IPS DF 6.9 (cell line): ENCODE results near the gene FRMPD4.

Source experiments
- DNase-seq: peaks from one replicate; pipeline ENCODE4 v3.0.0-alpha.2; 2013; ENCODE audit warnings: low read depth, low spot score
- H3K27ac ChIP-seq: one replicate; pipeline ENCODE4 v1.5.1; 2013; ENCODE audit warnings: low read length, control low read depth
- H3K27me3 ChIP-seq: 2 replicates; pipeline ENCODE4 v1.6.1; 2013; ENCODE audit warnings: mild to moderate bottlenecking, low read length; ENCODE audit not compliant: control insufficient read depth, insufficient read depth
- H3K36me3 ChIP-seq: 2 replicates; pipeline ENCODE4 v1.6.1; 2013; ENCODE audit warnings: low read length; ENCODE audit not compliant: control insufficient read depth, insufficient read depth
- H3K4me1 ChIP-seq: 2 replicates; pipeline ENCODE4 v1.6.1; 2013; ENCODE audit warnings: low read length; ENCODE audit not compliant: control insufficient read depth, insufficient read depth
- H3K4me3 ChIP-seq: 2 replicates; pipeline ENCODE4 v1.5.1; 2013; ENCODE audit warnings: mild to moderate bottlenecking, low read length
- H3K9me3 ChIP-seq: 2 replicates; pipeline ENCODE4 v1.6.1; 2013; ENCODE audit warnings: low read length, inconsistent platforms; ENCODE audit not compliant: control insufficient read depth, insufficient read depth
- WGBS: extraction: QIAGEN DNeasy Blood & Tissue Kit; methylation state at CpG from one replicate; pipeline ENCODE4 v1.1.7; 2013; ENCODE audit warnings: mixed read lengths, missing lambda C conversion rate; ENCODE audit not compliant: insufficient read length, insufficient coverage; 5-methylcytosine and 5-hydroxymethylcytosine counted together

FRMPD4 gene

GRCh38 chrX:12292996-12293765, 154.9 kb downstream of the FRMPD4 start:
- no peaks in the 10 kb centered on the region for H3K4me1 ChIP-seq
- no peaks in the 10 kb centered on the region for H3K27me3 ChIP-seq
- DNase-seq: no peak
- no peak overlapping the region for H3K4me3 ChIP-seq
- no peaks in the 10 kb centered on the region for H3K36me3 ChIP-seq
- no peaks in the 10 kb centered on the region for H3K9me3 ChIP-seq
- no CpG with 5 or more reads among the region's 7 CpGs for WGBS
- no peak overlapping the region for H3K27ac ChIP-seq

- Histone ChIP-seq H3K36me3 (no peaks in the 10 kb centered on the region), H3K4me3 (no peak overlapping the region), H3K27me3 (no peaks in the 10 kb centered on the region), H3K4me1 (no peaks in the 10 kb centered on the region), H3K9me3 (no peaks in the 10 kb centered on the region), H3K27ac (no peak overlapping the region)
- no peak for DNase-seq
- whole genome bisulfite sequencing: 100% methylated on average over 3 of the region's 4 CpGs
These were observed 159.1 kb downstream of the FRMPD4 start for GRCh38 chrX:12297353-12297752.

GRCh38 chrX:12301288-12301687, 163.0 kb downstream of the FRMPD4 start:
- no peak for DNase-seq
- Histone ChIP-seq H3K4me1 (no peaks in the 10 kb centered on the region), H3K36me3 (no peaks in the 10 kb centered on the region), H3K27me3 (no peaks in the 10 kb centered on the region), H3K9me3 (no peaks in the 10 kb centered on the region), H3K4me3 (no peak overlapping the region), H3K27ac (no peak overlapping the region)
- WGBS: no CpG with 5 or more reads among the region's 3 CpGs

- no peak for DNase-seq
- no peak overlapping the region for H3K4me3 ChIP-seq
- H3K27ac ChIP-seq: no peak overlapping the region
- H3K27me3 ChIP-seq: no peaks in the 10 kb centered on the region
- no peaks in the 10 kb centered on the region for H3K4me1 ChIP-seq
- no CpG with 5 or more reads among the region's 2 CpGs for WGBS
- H3K36me3 ChIP-seq: no peaks in the 10 kb centered on the region
- no peaks in the 10 kb centered on the region for H3K9me3 ChIP-seq
These were observed 166.0 kb downstream of the FRMPD4 start for GRCh38 chrX:12304261-12304660.

GRCh38 chrX:12307961-12308360, 169.7 kb downstream of the FRMPD4 start:
- Histone ChIP-seq H3K27me3 (no peaks in the 10 kb centered on the region), H3K9me3 (no peaks in the 10 kb centered on the region), H3K36me3 (no peaks in the 10 kb centered on the region), H3K4me3 (no peak overlapping the region), H3K27ac (no peak overlapping the region), H3K4me1 (no peaks in the 10 kb centered on the region)
- DNase-seq: no peak
- no CpG with 5 or more reads among the region's 2 CpGs for WGBS

- H3K4me1 ChIP-seq: no peaks in the 10 kb centered on the region
- no peak overlapping the region for H3K4me3 ChIP-seq
- no peak for DNase-seq
- no peak overlapping the region for H3K27ac ChIP-seq
- H3K27me3 ChIP-seq: no peaks in the 10 kb centered on the region
- WGBS: no CpG with 5 or more reads among the region's 4 CpGs
- H3K36me3 ChIP-seq: no peaks in the 10 kb centered on the region
- no peaks in the 10 kb centered on the region for H3K9me3 ChIP-seq
These were observed 170.1 kb downstream of the FRMPD4 start for GRCh38 chrX:12308420-12308819.

- H3K36me3 ChIP-seq: no peaks in the 10 kb centered on the region
- H3K27me3 ChIP-seq: no peaks in the 10 kb centered on the region
- no peaks in the 10 kb centered on the region for H3K4me1 ChIP-seq
- no peak overlapping the region for H3K4me3 ChIP-seq
- WGBS: no CpG with 5 or more reads among the region's 5 CpGs
- DNase-seq: no peak
- H3K9me3 ChIP-seq: no peaks in the 10 kb centered on the region
- H3K27ac ChIP-seq: no peak overlapping the region
These were observed 170.9 kb downstream of the FRMPD4 start for GRCh38 chrX:12309040-12309743.

- H3K4me1 ChIP-seq: no peaks in the 10 kb centered on the region
- H3K9me3 ChIP-seq: no peaks in the 10 kb centered on the region
- no peak for DNase-seq
- no CpG with 5 or more reads among the region's 6 CpGs for WGBS
- no peak overlapping the region for H3K4me3 ChIP-seq
- H3K27ac ChIP-seq: no peak overlapping the region
- no peaks in the 10 kb centered on the region for H3K36me3 ChIP-seq
- H3K27me3 ChIP-seq: no peaks in the 10 kb centered on the region
These were observed 171.4 kb downstream of the FRMPD4 start for GRCh38 chrX:12309744-12310076.

GRCh38 chrX:12314651-12315050, 176.4 kb downstream of the FRMPD4 start:
- DNase-seq: no peak
- H3K27me3 ChIP-seq: no peaks in the 10 kb centered on the region

GRCh38 chrX:12315526-12315925, 177.3 kb downstream of the FRMPD4 start:
- Histone ChIP-seq H3K4me1 (no peaks in the 10 kb centered on the region), H3K36me3 (no peaks in the 10 kb centered on the region), H3K4me3 (no peak overlapping the region), H3K27ac (no peak overlapping the region), H3K9me3 (no peaks in the 10 kb centered on the region), H3K27me3 (no peaks in the 10 kb centered on the region)
- DNase-seq: no peak
- no CpG with 5 or more reads among the region's 2 CpGs for WGBS

More at GRCh38 chrX:12314651-12315050, 176.4 kb downstream of the FRMPD4 start:
- Histone ChIP-seq H3K36me3 (no peaks in the 10 kb centered on the region), H3K9me3 (no peaks in the 10 kb centered on the region), H3K4me3 (no peak overlapping the region), H3K27ac (no peak overlapping the region), H3K4me1 (no peaks in the 10 kb centered on the region)
